ENCODE measurements around the gene SLC15A1.
A peak's percentile ranks its signal among the peaks of the same experiment; 100 is the strongest.

SLC15A1 gene

GRCh38 chr13:98691360-98691759 lies 61.1 kb downstream of the SLC15A1 start:
- CTCF ChIA-PET: no interaction called here
- no peak overlapping the region for H3K4me3 ChIP-seq (ENCODE audit: low read depth, low read length)
- no peak overlapping the region for H3K27ac ChIP-seq (ENCODE audit: extremely low read depth, low read depth, low read length)
- H3K9me3 ChIP-seq (ENCODE audit: control insufficient read depth, insufficient read depth, low read depth, low read length): no peaks in the 10 kb centered on the region
- H3K4me1 ChIP-seq (ENCODE audit: control insufficient read depth, insufficient read depth, low read length): no peaks in the 10 kb centered on the region
- TF ChIP-seq ZNF629 (tag by site-specific recombination; IDR thresholded peaks at IDR 0.05): no peak
- TF ChIP-seq, protein P1, sequence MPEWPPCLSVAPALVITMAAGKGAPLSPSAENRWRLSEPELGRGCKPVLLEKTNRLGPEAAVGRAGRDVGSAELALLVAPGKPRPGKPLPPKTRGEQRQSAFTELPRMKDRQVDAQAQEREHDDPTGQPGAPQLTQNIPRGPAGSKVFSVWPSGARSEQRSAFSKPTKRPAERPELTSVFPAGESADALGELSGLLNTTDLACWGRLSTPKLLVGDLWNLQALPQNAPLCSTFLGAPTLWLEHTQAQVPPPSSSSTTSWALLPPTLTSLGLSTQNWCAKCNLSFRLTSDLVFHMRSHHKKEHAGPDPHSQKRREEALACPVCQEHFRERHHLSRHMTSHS (tag by site-specific recombination; IDR thresholded peaks at IDR 0.05): no peak
- TF ChIP-seq, protein P2, sequence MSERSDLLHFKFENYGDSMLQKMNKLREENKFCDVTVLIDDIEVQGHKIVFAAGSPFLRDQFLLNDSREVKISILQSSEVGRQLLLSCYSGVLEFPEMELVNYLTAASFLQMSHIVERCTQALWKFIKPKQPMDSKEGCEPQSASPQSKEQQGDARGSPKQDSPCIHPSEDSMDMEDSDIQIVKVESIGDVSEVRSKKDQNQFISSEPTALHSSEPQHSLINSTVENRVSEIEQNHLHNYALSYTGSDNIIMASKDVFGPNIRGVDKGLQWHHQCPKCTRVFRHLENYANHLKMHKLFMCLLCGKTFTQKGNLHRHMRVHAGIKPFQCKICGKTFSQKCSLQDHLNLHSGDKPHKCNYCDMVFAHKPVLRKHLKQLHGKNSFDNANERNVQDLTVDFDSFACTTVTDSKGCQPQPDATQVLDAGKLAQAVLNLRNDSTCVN (tag by site-specific recombination; optimal IDR thresholded peaks at IDR 0.05): no peak
- TF ChIP-seq ZNF366 (tag by site-specific recombination; conservative IDR thresholded peaks at IDR 0.05): no peak
- TF ChIP-seq, protein P3, sequence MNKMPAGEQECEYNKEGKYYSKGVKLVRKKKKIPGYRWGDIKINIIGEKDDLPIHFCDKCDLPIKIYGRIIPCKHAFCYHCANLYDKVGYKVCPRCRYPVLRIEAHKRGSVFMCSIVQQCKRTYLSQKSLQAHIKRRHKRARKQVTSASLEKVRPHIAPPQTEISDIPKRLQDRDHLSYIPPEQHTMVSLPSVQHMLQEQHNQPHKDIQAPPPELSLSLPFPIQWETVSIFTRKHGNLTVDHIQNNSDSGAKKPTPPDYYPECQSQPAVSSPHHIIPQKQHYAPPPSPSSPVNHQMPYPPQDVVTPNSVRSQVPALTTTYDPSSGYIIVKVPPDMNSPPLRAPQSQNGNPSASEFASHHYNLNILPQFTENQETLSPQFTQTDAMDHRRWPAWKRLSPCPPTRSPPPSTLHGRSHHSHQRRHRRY (tag by site-specific recombination; IDR thresholded peaks at IDR 0.05): no peak
- TF ChIP-seq GLI2 (tag by site-specific recombination; IDR thresholded peaks at IDR 0.05; ENCODE audit: borderline replicate concordance, low read depth): no peak
- TF ChIP-seq ZNF23 (tag by site-specific recombination; IDR thresholded peaks at IDR 0.05; ENCODE audit: borderline replicate concordance): no peak
- no peak for TF ChIP-seq ZNF626 (tag by site-specific recombination; IDR thresholded peaks at IDR 0.05)
- POLR2A ChIA-PET: no interaction called here
- H3K36me3 ChIP-seq (ENCODE audit: control insufficient read depth in 2 of 2, insufficient read depth in 1 of 2, low read length in 2 of 2): no peaks in the 10 kb centered on the region

DNA sequence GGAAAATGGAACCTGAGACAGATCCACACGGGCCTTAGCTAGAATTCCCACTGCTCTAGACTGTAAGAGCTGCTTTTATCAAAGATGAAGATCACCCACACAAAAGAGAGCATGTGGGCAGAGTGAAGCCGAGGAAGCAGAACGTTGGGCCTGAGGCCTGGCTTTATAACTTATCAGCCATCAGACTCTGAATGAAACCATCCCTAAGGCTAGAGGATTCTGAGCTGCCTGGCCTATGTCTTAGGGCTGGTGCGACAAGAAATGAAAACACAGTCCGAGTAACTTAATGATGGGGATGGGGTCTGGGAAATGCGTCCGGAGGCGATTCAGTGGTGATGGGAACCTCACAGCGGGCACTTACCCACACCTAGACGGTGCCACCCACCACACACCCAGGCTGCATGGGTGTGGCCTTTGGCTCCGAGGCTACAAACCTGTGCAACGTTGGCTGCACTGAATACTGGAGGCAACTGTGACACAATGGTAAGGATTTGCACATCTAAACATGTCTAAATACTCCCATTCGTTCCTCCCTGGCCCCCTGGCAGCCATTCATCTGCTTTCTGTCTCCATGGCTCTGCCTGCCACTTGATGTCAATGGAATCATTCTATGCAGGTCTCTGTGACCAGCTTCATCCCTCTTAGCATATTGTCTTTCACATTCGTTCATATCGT lies 62.0 kb downstream of the SLC15A1 start:
- CTCF ChIA-PET: no interaction called here
- Histone ChIP-seq H3K9me3 (ENCODE audit: control insufficient read depth, insufficient read depth, low read depth, low read length) (no peaks in the 10 kb centered on the region), H3K4me1 (ENCODE audit: control insufficient read depth, insufficient read depth, low read length) (no peaks in the 10 kb centered on the region), H3K4me3 (ENCODE audit: low read depth, low read length) (no peak overlapping the region), H3K36me3 (ENCODE audit: control insufficient read depth in 2 of 2, insufficient read depth in 1 of 2, low read length in 2 of 2) (no peaks in the 10 kb centered on the region), H3K27ac (ENCODE audit: extremely low read depth, low read depth, low read length) (no peak overlapping the region)
- POLR2A ChIA-PET: no interaction called here
- peak; percentile 32; the same call in 1 of the 2 replicates for TF ChIP-seq ZFHX2 (tag by site-specific recombination; conservative IDR thresholded peaks at IDR 0.05)
- peak; percentile 60 for TF ChIP-seq EGR2 (tag by site-specific recombination; IDR thresholded peaks at IDR 0.05; ENCODE audit: low read depth)
- TF ChIP-seq GLI2 (tag by site-specific recombination; IDR thresholded peaks at IDR 0.05; ENCODE audit: borderline replicate concordance, low read depth): no peak
- TF ChIP-seq ZNF585B (tag by site-specific recombination; IDR thresholded peaks at IDR 0.05): peak; percentile 76

- POLR2A ChIA-PET: no interaction called here
- H3K27ac ChIP-seq (ENCODE audit: extremely low read depth, low read depth, low read length): no peak overlapping the region
Measured at GRCh38 chr13:98689347-98689968, 63.0 kb downstream of the SLC15A1 start.

GRCh38 chr13:98688373-98688772 lies 64.1 kb downstream of the SLC15A1 start:
- TF ChIP-seq IKZF3 (tag by site-specific recombination; IDR thresholded peaks at IDR 0.05) (no peak), ZNF350 (tag by site-specific recombination; IDR thresholded peaks at IDR 0.05) (no peak), ZNF560 (tag by site-specific recombination; IDR thresholded peaks at IDR 0.05; ENCODE audit: borderline replicate concordance) (no peak), FEZF1 (tag by site-specific recombination; IDR thresholded peaks at IDR 0.05) (no peak), ZNF223 (tag by site-specific recombination; IDR thresholded peaks at IDR 0.05) (no peak), ZNF221 (tag by site-specific recombination; IDR thresholded peaks at IDR 0.05; ENCODE audit: borderline replicate concordance) (no peak), ZNF48 (tag by site-specific recombination; IDR thresholded peaks at IDR 0.05) (no peak), ZNF830 (tag by site-specific recombination; IDR thresholded peaks at IDR 0.05; ENCODE audit: low read depth) (no peak), ZNF19 (tag by site-specific recombination; IDR thresholded peaks at IDR 0.05; ENCODE audit: low read depth) (no peak)
- Histone ChIP-seq H3K9me3 (ENCODE audit: control insufficient read depth, insufficient read depth, low read depth, low read length) (no peaks in the 10 kb centered on the region), H3K36me3 (ENCODE audit: control insufficient read depth in 2 of 2, insufficient read depth in 1 of 2, low read length in 2 of 2) (no peaks in the 10 kb centered on the region), H3K27ac (ENCODE audit: extremely low read depth, low read depth, low read length) (no peak overlapping the region), H3K4me3 (ENCODE audit: low read depth, low read length) (no peak overlapping the region), H3K4me1 (ENCODE audit: control insufficient read depth, insufficient read depth, low read length) (no peaks in the 10 kb centered on the region)
- ChIA-PET CTCF (no interaction called here), POLR2A (no interaction called here)

More at GRCh38 chr13:98689347-98689968, 63.0 kb downstream of the SLC15A1 start:
- Histone ChIP-seq H3K36me3 (ENCODE audit: control insufficient read depth in 2 of 2, insufficient read depth in 1 of 2, low read length in 2 of 2) (no peaks in the 10 kb centered on the region), H3K9me3 (ENCODE audit: control insufficient read depth, insufficient read depth, low read depth, low read length) (no peaks in the 10 kb centered on the region), H3K4me3 (ENCODE audit: low read depth, low read length) (no peak overlapping the region), H3K4me1 (ENCODE audit: control insufficient read depth, insufficient read depth, low read length) (no peaks in the 10 kb centered on the region)
- CTCF ChIA-PET: no interaction called here
- no peak for TF ChIP-seq ZNF610 (tag by site-specific recombination; IDR thresholded peaks at IDR 0.05; ENCODE audit: borderline replicate concordance)
- TF ChIP-seq ZNF121 (tag by site-specific recombination; IDR thresholded peaks at IDR 0.05): peak; percentile 47; the same call in 1 of the 2 replicates

Data from HEK293 (cell line).